HCT116 (cell line): ENCODE results near the gene TTR. TPM values are rescaled to one million over a fixed set of nuclear protein-coding genes. Genes with fewer than 3 reads are reported as not detected.

Source experiments
- ATAC-seq: fragments of 200-7000 bp; cut with Tn5 transposase; 2 replicates; pipeline ENCODE4 v1.9.1; 2020; ENCODE audit warnings: mild to moderate bottlenecking, moderate library complexity
- BruUV-seq: library from RNA; stranded (reverse); fragments of 400-500 nt; replicated peaks from 2 replicates; lab custom pipeline; 2021; lab: Mats Ljungman, UMichigan
- CTCF ChIA-PET: fragments of 300-600 bp; sonication (Branson Sonifier 250); formaldehyde crosslinking; loops from one replicate; lab custom pipeline; 2021; ENCODE audit warnings: antibody characterized with exemption; lab: Charles Lee
- POLR2A ChIA-PET: fragments of 300-600, 350-600 bp; sonication (Branson Sonifier 250); formaldehyde crosslinking; loops from one replicate; lab custom pipeline; 2021; ENCODE audit warnings: antibody characterized with exemption; lab: Charles Lee
- RAD21 ChIA-PET, 2 experiments: fragments of 300-600 bp; sonication (Branson Sonifier 250); formaldehyde crosslinking; loops; one replicate each; lab custom pipeline; 2023; ENCODE audit warnings: low total read pairs in 2 of 2; ENCODE audit not compliant: uncharacterized antibody in 2 of 2, unreplicated experiment in 2 of 2, low non-redundant PET in 1 of 2; lab: Charles Lee
- DNase-seq: peaks from one replicate; pipeline ENCODE4 v3.0.0-alpha.2; 2010; ENCODE audit warnings: low read depth, low spot score
- H2AFZ ChIP-seq: fragments of 200-600 bp; shearing (Covaris generic), sonication (generic); 2 replicates; pipeline ENCODE4 v1.6.1; 2017; ENCODE audit warnings: low read depth, mixed run types, mixed read lengths, antibody characterized with exemption, low read length; ENCODE audit not compliant: poor library complexity, severe bottlenecking
- H3K27ac ChIP-seq: 2 replicates; pipeline ENCODE4 v1.5.1; 2012; ENCODE audit warnings: low read depth, low read length
- H3K27me3 ChIP-seq: fragments of 200-600 bp; sonication (generic); 2 replicates; pipeline ENCODE4 v1.6.1; 2016; ENCODE audit warnings: mixed run types, low read length, mixed read lengths; ENCODE audit not compliant: insufficient read depth
- H3K36me3 ChIP-seq, 2 experiments: fragments of 200-500 bp in 1 of 2; fragments of 200-600 bp in 1 of 2; sonication (Bioruptor generic) in 1 of 2; sonication (generic) in 1 of 2; 2 replicates each; pipeline versions ENCODE4 v1.5.1 to v1.6.1; 2014 to 2016; ENCODE audit warnings: low read length in 2 of 2, inconsistent platforms in 1 of 2, mixed read lengths in 1 of 2, mixed run types in 1 of 2; ENCODE audit not compliant: insufficient read depth in 2 of 2, control insufficient read depth in 1 of 2
- H3K4me1 ChIP-seq, 2 experiments: fragments of 200-600 bp in 1 of 2; sonication (generic) in 1 of 2; 2 replicates each; pipeline versions ENCODE4 v1.5.1 to v1.6.1; 2012 to 2017; ENCODE audit warnings: low read length in 2 of 2, inconsistent platforms in 1 of 2, mild to moderate bottlenecking in 1 of 2, mixed read lengths in 1 of 2, mixed run types in 1 of 2, moderate library complexity in 1 of 2; ENCODE audit not compliant: insufficient read depth in 2 of 2, control insufficient read depth in 1 of 2
- H3K4me2 ChIP-seq: fragments of 200-600 bp; sonication (generic); 2 replicates; pipeline ENCODE4 v1.6.1; 2017; ENCODE audit warnings: mixed run types, low read length, mixed read lengths
- H3K4me3 ChIP-seq, 2 experiments: fragments of 200-600 bp in 1 of 2; sonication (generic) in 1 of 2; replicated peaks in 1 of 2; 2 replicates each; pipeline ENCODE4 v1.5.1; 2011 to 2016; ENCODE audit warnings: low read length in 2 of 2, control low read depth in 1 of 2, low read depth in 1 of 2, mild to moderate bottlenecking in 1 of 2, mixed read lengths in 1 of 2, mixed run types in 1 of 2
- H3K79me2 ChIP-seq: fragments of 200-600 bp; sonication (generic); 2 replicates; pipeline ENCODE4 v1.6.1; 2017; ENCODE audit warnings: mild to moderate bottlenecking, mixed run types, low read length, moderate library complexity, mixed read lengths; ENCODE audit not compliant: insufficient read depth
- H3K9ac ChIP-seq: fragments of 200-600 bp; sonication (generic); 2 replicates; pipeline ENCODE4 v1.6.1; 2016; ENCODE audit warnings: low read length, mixed read lengths
- H3K9me2 ChIP-seq: fragments of 200-600 bp; sonication (generic), shearing (Covaris generic); 2 replicates; pipeline ENCODE4 v1.6.1; 2017; ENCODE audit warnings: mixed run types, mild to moderate bottlenecking, moderate library complexity; ENCODE audit not compliant: insufficient read depth
- H3K9me3 ChIP-seq, 2 experiments: fragments of 200-500 bp in 1 of 2; fragments of 200-600 bp in 1 of 2; sonication (Bioruptor generic) in 1 of 2; sonication (generic) in 1 of 2; 2 replicates each; pipeline ENCODE4 v1.6.1; 2014 to 2017; ENCODE audit warnings: low read length in 2 of 2, mixed read lengths in 2 of 2, inconsistent platforms in 1 of 2, low read depth in 1 of 2, mild to moderate bottlenecking in 1 of 2, mixed run types in 1 of 2, moderate library complexity in 1 of 2; ENCODE audit not compliant: control insufficient read depth in 1 of 2, insufficient read depth in 1 of 2
- H4K20me1 ChIP-seq: fragments of 200-600 bp; sonication (generic), shearing (Covaris generic); 2 replicates; pipeline ENCODE4 v1.6.1; 2017; ENCODE audit warnings: mixed run types, mild to moderate bottlenecking, moderate library complexity; ENCODE audit not compliant: insufficient read depth
- CBX3 ChIP-seq: IDR thresholded peaks from 2 replicates; pipeline ENCODE4 v1.6.1; 2012; ENCODE audit warnings: low read depth
- EGR1 ChIP-seq: IDR thresholded peaks from 2 replicates; pipeline ENCODE4 v1.6.1; 2012; ENCODE audit warnings: low read depth
- ELF1 ChIP-seq: IDR thresholded peaks from 2 replicates; pipeline ENCODE4 v1.6.1; 2012; ENCODE audit warnings: low read depth, borderline replicate concordance
- EZH2 ChIP-seq: fragments of 200-600 bp; sonication (generic); IDR thresholded peaks from 2 replicates; pipeline ENCODE4 v1.6.1; 2017; ENCODE audit warnings: antibody characterized with exemption, mixed run types
- FOSL1 ChIP-seq: IDR thresholded peaks from 2 replicates; pipeline ENCODE4 v1.6.1; 2012; ENCODE audit warnings: low read depth
- JUND ChIP-seq: IDR thresholded peaks from 2 replicates; pipeline ENCODE4 v1.6.1; 2012
- POLR2A ChIP-seq: IDR thresholded peaks from 2 replicates; pipeline ENCODE4 v1.7.0; 2011; ENCODE audit warnings: borderline replicate concordance; ENCODE audit not compliant: insufficient read depth, insufficient read length; ENCODE audit errors: extremely low read depth
- POLR2AphosphoS5 ChIP-seq: IDR thresholded peaks from 2 replicates; pipeline ENCODE4 v1.6.1; 2011; ENCODE audit warnings: mild to moderate bottlenecking, low read depth, low read length, moderate library complexity
- RAD21 ChIP-seq: IDR thresholded peaks from 2 replicates; pipeline ENCODE4 v1.6.1; 2012; ENCODE audit warnings: low read depth, mild to moderate bottlenecking
- ZNF274 ChIP-seq: fragments of 200-500 bp; sonication (Bioruptor generic); IDR thresholded peaks from 2 replicates; pipeline ENCODE4 v1.6.1; 2014; ENCODE audit warnings: mild to moderate bottlenecking, low read depth, low read length, inconsistent platforms
- intact Hi-C: fragments of 100-400 bp; cut with micrococcal nuclease; formaldehyde crosslinking; loops from 2 replicates; pipeline ENCODE4 v1.10.0; 2022
- total RNA-seq: library from RNA; stranded (reverse); gene quantifications from one replicate; pipeline ENCODE4 v1.2.1, GENCODE V29; 2021; ENCODE audit not compliant: unreplicated experiment
- TF ChIP-seq, protein P1 (sequence below): IDR thresholded peaks from 2 replicates; pipeline ENCODE4 v1.6.1; 2012
- TF ChIP-seq, protein P2 (sequence below): IDR thresholded peaks from 2 replicates; pipeline ENCODE4 v1.6.1; 2012
- TF ChIP-seq, protein P3 (sequence below): IDR thresholded peaks from 2 replicates; pipeline ENCODE4 v1.6.1; 2011; ENCODE audit warnings: mild to moderate bottlenecking, low read length, moderate library complexity; ENCODE audit not compliant: insufficient replicate concordance; ENCODE audit errors: extremely low read depth
- TF ChIP-seq, protein P4 (sequence below): IDR thresholded peaks from 2 replicates; pipeline ENCODE4 v1.6.1; 2012; ENCODE audit warnings: low read depth

Gene TTR
- total RNA-seq, 1 experiment from 2014 or later: 1.2 TPM

DNA sequence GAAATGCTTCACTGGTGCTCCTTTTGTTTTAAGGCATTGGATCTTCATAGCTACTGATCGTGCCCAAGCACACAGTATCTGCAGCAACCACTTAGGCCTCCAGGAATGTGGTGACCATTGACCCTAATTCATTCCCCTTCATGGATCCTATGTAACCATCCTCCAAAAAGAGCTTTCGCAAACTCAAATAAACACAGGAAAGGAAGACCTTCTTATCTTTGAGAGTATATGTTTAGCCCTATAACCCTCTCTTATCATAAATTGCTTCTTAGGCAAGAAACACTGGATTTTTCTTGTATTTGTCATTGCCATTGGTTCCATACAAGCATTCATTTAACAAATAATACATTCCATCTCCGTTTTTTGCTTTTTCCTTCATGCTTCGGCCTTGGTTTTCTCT is 4.1 kb upstream of the TTR start:
- Histone ChIP-seq H3K4me1 (no peaks in the 10 kb centered on the region), H3K4me3 (no peak overlapping the region), H3K9ac (no peak overlapping the region), H3K36me3 (no peaks in the 10 kb centered on the region), H3K27ac (no peak overlapping the region), H3K27me3 (no peaks in the 10 kb centered on the region), H3K79me2 (no peaks in the 10 kb centered on the region), H3K9me2 (no peaks in the 10 kb centered on the region), H3K4me2 (no peak overlapping the region)
- DNase-seq (no peak), ATAC-seq (no peak)
- RAD21 ChIA-PET: no interaction called here
- BruUV-seq: no TSS peak
- intact Hi-C loops: no loop called here
- TF ChIP-seq RAD21: no peak
- TF ChIP-seq, all 23 proteins: peak for 0
- Histone ChIP-seq H2AFZ (no peak overlapping the region), H4K20me1 (no peaks in the 10 kb centered on the region), H3K9me3 (no peaks in the 10 kb centered on the region)
- ChIA-PET POLR2A (no interaction called here), CTCF (no interaction called here)

DNA sequence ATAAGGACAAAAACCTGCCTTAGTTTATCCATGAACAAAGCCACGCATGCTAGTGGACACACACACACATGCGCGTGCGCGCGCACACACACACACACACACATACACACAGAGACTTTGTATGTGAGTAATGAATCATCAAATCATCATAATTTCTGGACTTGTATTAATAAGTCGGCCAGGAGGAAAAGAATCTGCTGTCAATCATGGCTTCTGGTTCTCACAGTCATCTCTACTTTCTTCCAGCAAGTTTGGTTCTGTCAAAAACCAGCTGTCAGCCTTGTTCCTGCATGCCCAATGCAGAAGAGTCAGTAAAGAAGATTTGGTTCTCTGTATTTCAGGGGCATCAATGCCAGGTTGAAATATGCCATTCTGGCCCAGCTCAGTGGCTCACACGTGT is 1.1 kb upstream of the TTR start:
- Histone ChIP-seq H3K36me3 (no peaks in the 10 kb centered on the region), H3K27me3 (no peaks in the 10 kb centered on the region), H3K9me3 (no peaks in the 10 kb centered on the region), H3K4me3 (no peak overlapping the region), H3K9ac (no peak overlapping the region), H3K9me2 (no peaks in the 10 kb centered on the region), H3K4me2 (no peak overlapping the region), H3K79me2 (no peaks in the 10 kb centered on the region), H3K27ac (no peak overlapping the region), H4K20me1 (no peaks in the 10 kb centered on the region), H3K4me1 (no peaks in the 10 kb centered on the region), H2AFZ (no peak overlapping the region)
- intact Hi-C loops: no loop called here
- BruUV-seq: no TSS peak
- ATAC-seq: no peak
- no peak for DNase-seq
- ChIA-PET POLR2A (interaction anchor here (0.7 kb wide), 1 partner anchor 13 kb away, joined by 3 read pairs; no protein-coding TSS in a partner anchor), CTCF (no interaction called here), RAD21 (no interaction called here)
- no peak for TF ChIP-seq ELF1
- TF ChIP-seq, protein P1, sequence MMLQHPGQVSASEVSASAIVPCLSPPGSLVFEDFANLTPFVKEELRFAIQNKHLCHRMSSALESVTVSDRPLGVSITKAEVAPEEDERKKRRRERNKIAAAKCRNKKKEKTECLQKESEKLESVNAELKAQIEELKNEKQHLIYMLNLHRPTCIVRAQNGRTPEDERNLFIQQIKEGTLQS: no peak
- TF ChIP-seq EGR1: no peak
- TF ChIP-seq ZNF274: no peak
- TF ChIP-seq, protein P2, sequence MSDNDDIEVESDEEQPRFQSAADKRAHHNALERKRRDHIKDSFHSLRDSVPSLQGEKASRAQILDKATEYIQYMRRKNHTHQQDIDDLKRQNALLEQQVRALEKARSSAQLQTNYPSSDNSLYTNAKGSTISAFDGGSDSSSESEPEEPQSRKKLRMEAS: no peak
- TF ChIP-seq CBX3: no peak
- TF ChIP-seq, protein P3, sequence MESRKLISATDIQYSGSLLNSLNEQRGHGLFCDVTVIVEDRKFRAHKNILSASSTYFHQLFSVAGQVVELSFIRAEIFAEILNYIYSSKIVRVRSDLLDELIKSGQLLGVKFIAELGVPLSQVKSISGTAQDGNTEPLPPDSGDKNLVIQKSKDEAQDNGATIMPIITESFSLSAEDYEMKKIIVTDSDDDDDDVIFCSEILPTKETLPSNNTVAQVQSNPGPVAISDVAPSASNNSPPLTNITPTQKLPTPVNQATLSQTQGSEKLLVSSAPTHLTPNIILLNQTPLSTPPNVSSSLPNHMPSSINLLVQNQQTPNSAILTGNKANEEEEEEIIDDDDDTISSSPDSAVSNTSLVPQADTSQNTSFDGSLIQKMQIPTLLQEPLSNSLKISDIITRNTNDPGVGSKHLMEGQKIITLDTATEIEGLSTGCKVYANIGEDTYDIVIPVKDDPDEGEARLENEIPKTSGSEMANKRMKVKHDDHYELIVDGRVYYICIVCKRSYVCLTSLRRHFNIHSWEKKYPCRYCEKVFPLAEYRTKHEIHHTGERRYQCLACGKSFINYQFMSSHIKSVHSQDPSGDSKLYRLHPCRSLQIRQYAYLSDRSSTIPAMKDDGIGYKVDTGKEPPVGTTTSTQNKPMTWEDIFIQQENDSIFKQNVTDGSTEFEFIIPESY: no peak
- TF ChIP-seq, protein P4, sequence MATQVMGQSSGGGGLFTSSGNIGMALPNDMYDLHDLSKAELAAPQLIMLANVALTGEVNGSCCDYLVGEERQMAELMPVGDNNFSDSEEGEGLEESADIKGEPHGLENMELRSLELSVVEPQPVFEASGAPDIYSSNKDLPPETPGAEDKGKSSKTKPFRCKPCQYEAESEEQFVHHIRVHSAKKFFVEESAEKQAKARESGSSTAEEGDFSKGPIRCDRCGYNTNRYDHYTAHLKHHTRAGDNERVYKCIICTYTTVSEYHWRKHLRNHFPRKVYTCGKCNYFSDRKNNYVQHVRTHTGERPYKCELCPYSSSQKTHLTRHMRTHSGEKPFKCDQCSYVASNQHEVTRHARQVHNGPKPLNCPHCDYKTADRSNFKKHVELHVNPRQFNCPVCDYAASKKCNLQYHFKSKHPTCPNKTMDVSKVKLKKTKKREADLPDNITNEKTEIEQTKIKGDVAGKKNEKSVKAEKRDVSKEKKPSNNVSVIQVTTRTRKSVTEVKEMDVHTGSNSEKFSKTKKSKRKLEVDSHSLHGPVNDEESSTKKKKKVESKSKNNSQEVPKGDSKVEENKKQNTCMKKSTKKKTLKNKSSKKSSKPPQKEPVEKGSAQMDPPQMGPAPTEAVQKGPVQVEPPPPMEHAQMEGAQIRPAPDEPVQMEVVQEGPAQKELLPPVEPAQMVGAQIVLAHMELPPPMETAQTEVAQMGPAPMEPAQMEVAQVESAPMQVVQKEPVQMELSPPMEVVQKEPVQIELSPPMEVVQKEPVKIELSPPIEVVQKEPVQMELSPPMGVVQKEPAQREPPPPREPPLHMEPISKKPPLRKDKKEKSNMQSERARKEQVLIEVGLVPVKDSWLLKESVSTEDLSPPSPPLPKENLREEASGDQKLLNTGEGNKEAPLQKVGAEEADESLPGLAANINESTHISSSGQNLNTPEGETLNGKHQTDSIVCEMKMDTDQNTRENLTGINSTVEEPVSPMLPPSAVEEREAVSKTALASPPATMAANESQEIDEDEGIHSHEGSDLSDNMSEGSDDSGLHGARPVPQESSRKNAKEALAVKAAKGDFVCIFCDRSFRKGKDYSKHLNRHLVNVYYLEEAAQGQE: no peak
- no peak for TF ChIP-seq POLR2A
- TF ChIP-seq JUND: no peak
- no peak for TF ChIP-seq FOSL1
- no peak for TF ChIP-seq POLR2AphosphoS5
- TF ChIP-seq EZH2: no peak
- no peak for TF ChIP-seq RAD21
